Measurements from ENCODE around the gene NKAIN4. TPM values are rescaled to one million over a fixed set of nuclear protein-coding genes. Genes with fewer than 3 reads are reported as not detected.

Gene NKAIN4
- total and polyA plus RNA-seq, 2 experiments from 2014 or later = 12.6 to 13.2 TPM

DNA sequence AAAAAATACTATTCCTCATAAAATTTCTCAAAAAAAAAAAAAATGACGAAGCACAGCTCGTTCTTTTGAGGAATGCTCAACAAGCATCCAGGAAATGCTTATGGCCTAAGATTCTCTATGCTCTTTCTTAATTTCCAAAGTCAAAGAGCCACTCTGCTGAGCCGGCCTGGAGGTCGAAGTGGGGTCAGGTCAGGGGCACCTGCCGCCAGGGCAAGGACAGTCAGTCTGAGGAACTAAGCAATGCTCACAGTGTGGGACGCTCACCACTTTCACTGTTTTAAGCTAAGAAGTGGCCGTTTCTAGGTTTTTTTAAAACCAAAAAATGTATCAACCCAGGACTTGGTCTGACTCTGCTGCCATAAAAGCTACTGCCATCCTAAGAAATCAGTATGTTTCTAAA is 55.7 kb downstream of the NKAIN4 start:
- Histone ChIP-seq H4K20me1 (replicated peaks; ENCODE audit: insufficient read depth) (peaks cover 72% of the 10 kb centered on the region), H3K4me2 (no peak overlapping the region), H3K4me3 (no peak overlapping the region), H3K79me2 (replicated peaks; ENCODE audit: insufficient read depth) (peaks cover 90% of the 10 kb centered on the region), H3F3A (replicated peaks; ENCODE audit: low read depth) (0 out of 2 replicates have a peak, but pooled peaks cover 10% of the 10 kb centered on the region), H3K27me3 (ENCODE audit: insufficient read depth) (no peaks in the 10 kb centered on the region), H3K27ac (ENCODE audit: low read depth) (peak overlapping the region; percentile 22; the same call in 1 of the 2 replicates), H3K36me3 (ENCODE audit: insufficient read depth) (peaks cover 23% of the 10 kb centered on the region), H2AFZ (no peak overlapping the region), H3K9me2 (ENCODE audit: insufficient read depth) (no peaks in the 10 kb centered on the region), H3K4me1 (ENCODE audit: insufficient read depth) (peaks cover 11% of the 10 kb centered on the region)
- Mint-ChIP-seq H3K9me3 (no peaks in the 10 kb centered on the region), H3K4me3 (no peak overlapping the region), H3K27me3 (ENCODE audit: insufficient read depth, low read depth, poor library complexity) (peaks cover 3% of the 10 kb centered on the region), H3K27ac (no peak overlapping the region), H3K36me3 (ENCODE audit: low read depth) (peaks cover 67% of the 10 kb centered on the region), H3K4me1 (peaks cover 24% of the 10 kb centered on the region; the same call in 2 of the 3 replicates)
- DNase-seq (ENCODE audit: low spot score) (no peak), ATAC-seq (no peak)
- TF ChIP-seq CREB1 (CRISPR knock-in tag; IDR thresholded peaks at IDR 0.05; ENCODE audit: low read depth) (no peak), STAT1 (IDR thresholded peaks at IDR 0.05; ENCODE audit: unreplicated experiment) (no peak), EZH2 (IDR thresholded peaks at IDR 0.05; ENCODE audit: low read depth, unreplicated experiment) (no peak), ZNF114 (CRISPR knock-in tag; IDR thresholded peaks at IDR 0.05) (no peak), JUNB (IDR thresholded peaks at IDR 0.05; ENCODE audit: unreplicated experiment) (no peak), POLR2AphosphoS5 (IDR thresholded peaks at IDR 0.05; ENCODE audit: low read depth) (no peak), EZH2phosphoT487 (IDR thresholded peaks at IDR 0.05; ENCODE audit: unreplicated experiment) (no peak)
- TF ChIP-seq, protein P1, sequence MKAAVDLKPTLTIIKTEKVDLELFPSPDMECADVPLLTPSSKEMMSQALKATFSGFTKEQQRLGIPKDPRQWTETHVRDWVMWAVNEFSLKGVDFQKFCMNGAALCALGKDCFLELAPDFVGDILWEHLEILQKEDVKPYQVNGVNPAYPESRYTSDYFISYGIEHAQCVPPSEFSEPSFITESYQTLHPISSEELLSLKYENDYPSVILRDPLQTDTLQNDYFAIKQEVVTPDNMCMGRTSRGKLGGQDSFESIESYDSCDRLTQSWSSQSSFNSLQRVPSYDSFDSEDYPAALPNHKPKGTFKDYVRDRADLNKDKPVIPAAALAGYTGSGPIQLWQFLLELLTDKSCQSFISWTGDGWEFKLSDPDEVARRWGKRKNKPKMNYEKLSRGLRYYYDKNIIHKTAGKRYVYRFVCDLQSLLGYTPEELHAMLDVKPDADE (IDR thresholded peaks at IDR 0.05) = no peak
- TF ChIP-seq, protein P2, sequence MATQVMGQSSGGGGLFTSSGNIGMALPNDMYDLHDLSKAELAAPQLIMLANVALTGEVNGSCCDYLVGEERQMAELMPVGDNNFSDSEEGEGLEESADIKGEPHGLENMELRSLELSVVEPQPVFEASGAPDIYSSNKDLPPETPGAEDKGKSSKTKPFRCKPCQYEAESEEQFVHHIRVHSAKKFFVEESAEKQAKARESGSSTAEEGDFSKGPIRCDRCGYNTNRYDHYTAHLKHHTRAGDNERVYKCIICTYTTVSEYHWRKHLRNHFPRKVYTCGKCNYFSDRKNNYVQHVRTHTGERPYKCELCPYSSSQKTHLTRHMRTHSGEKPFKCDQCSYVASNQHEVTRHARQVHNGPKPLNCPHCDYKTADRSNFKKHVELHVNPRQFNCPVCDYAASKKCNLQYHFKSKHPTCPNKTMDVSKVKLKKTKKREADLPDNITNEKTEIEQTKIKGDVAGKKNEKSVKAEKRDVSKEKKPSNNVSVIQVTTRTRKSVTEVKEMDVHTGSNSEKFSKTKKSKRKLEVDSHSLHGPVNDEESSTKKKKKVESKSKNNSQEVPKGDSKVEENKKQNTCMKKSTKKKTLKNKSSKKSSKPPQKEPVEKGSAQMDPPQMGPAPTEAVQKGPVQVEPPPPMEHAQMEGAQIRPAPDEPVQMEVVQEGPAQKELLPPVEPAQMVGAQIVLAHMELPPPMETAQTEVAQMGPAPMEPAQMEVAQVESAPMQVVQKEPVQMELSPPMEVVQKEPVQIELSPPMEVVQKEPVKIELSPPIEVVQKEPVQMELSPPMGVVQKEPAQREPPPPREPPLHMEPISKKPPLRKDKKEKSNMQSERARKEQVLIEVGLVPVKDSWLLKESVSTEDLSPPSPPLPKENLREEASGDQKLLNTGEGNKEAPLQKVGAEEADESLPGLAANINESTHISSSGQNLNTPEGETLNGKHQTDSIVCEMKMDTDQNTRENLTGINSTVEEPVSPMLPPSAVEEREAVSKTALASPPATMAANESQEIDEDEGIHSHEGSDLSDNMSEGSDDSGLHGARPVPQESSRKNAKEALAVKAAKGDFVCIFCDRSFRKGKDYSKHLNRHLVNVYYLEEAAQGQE (IDR thresholded peaks at IDR 0.05; ENCODE audit: unreplicated experiment) = no peak
- TF ChIP-seq, protein P3, sequence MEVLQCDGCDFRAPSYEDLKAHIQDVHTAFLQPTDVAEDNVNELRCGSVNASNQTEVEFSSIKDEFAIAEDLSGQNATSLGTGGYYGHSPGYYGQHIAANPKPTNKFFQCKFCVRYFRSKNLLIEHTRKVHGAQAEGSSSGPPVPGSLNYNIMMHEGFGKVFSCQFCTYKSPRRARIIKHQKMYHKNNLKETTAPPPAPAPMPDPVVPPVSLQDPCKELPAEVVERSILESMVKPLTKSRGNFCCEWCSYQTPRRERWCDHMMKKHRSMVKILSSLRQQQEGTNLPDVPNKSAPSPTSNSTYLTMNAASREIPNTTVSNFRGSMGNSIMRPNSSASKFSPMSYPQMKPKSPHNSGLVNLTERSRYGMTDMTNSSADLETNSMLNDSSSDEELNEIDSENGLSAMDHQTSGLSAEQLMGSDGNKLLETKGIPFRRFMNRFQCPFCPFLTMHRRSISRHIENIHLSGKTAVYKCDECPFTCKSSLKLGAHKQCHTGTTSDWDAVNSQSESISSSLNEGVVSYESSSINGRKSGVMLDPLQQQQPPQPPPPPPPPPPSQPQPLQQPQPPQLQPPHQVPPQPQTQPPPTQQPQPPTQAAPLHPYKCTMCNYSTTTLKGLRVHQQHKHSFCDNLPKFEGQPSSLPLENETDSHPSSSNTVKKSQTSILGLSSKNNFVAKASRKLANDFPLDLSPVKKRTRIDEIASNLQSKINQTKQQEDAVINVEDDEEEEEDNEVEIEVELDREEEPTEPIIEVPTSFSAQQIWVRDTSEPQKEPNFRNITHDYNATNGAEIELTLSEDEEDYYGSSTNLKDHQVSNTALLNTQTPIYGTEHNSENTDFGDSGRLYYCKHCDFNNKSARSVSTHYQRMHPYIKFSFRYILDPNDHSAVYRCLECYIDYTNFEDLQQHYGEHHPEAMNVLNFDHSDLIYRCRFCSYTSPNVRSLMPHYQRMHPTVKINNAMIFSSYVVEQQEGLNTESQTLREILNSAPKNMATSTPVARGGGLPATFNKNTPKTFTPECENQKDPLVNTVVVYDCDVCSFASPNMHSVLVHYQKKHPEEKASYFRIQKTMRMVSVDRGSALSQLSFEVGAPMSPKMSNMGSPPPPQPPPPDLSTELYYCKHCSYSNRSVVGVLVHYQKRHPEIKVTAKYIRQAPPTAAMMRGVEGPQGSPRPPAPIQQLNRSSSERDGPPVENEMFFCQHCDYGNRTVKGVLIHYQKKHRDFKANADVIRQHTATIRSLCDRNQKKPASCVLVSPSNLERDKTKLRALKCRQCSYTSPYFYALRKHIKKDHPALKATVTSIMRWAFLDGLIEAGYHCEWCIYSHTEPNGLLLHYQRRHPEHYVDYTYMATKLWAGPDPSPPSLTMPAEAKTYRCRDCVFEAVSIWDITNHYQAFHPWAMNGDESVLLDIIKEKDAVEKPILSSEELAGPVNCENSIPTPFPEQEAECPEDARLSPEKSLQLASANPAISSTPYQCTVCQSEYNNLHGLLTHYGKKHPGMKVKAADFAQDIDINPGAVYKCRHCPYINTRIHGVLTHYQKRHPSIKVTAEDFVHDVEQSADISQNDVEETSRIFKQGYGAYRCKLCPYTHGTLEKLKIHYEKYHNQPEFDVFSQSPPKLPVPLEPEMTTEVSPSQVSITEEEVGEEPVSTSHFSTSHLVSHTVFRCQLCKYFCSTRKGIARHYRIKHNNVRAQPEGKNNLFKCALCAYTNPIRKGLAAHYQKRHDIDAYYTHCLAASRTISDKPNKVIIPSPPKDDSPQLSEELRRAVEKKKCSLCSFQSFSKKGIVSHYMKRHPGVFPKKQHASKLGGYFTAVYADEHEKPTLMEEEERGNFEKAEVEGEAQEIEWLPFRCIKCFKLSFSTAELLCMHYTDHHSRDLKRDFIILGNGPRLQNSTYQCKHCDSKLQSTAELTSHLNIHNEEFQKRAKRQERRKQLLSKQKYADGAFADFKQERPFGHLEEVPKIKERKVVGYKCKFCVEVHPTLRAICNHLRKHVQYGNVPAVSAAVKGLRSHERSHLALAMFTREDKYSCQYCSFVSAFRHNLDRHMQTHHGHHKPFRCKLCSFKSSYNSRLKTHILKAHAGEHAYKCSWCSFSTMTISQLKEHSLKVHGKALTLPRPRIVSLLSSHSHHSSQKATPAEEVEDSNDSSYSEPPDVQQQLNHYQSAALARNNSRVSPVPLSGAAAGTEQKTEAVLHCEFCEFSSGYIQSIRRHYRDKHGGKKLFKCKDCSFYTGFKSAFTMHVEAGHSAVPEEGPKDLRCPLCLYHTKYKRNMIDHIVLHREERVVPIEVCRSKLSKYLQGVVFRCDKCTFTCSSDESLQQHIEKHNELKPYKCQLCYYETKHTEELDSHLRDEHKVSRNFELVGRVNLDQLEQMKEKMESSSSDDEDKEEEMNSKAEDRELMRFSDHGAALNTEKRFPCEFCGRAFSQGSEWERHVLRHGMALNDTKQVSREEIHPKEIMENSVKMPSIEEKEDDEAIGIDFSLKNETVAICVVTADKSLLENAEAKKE (CRISPR knock-in tag; IDR thresholded peaks at IDR 0.05) = no peak
